VCaP (cell line): ENCODE data around the gene IGSF9B.

Source experiments
- H3K27ac ChIP-seq: fragments of 450-650 bp; 2 replicates; pipeline ENCODE4 v1.5.1; 2017
- CTCF ChIP-seq: fragments of 450-650 bp; conservative IDR thresholded peaks from 2 replicates; pipeline ENCODE4 v1.5.1; 2017; ENCODE audit warnings: mild to moderate bottlenecking, moderate library complexity

IGSF9B gene

DNA sequence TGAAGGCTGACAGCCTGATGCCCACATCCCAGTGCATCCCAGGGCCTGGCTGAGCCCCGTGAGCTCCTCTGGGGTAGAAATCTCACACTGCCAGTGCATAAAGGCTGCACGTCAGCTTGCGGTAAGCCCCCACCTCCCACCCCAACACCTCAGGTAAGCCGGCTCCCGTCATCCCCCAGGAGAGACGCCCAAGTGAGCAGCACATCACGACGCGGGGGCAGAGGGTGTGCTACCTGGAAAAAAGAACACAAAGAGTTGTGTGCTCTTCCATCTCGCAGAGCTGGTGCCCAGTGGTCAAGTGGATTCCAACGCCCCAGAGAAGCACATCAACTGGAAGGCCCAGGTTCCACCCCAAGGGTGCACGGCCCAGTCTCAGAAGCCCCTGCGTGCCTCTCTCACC, 50.0 kb downstream of the IGSF9B start:
- no peak overlapping the region for H3K27ac ChIP-seq
- TF ChIP-seq CTCF: no peak

GRCh38 chr11:133906241-133906640, 50.5 kb downstream of the IGSF9B start:
- H3K27ac ChIP-seq: no peak overlapping the region
- no peak for TF ChIP-seq CTCF

DNA sequence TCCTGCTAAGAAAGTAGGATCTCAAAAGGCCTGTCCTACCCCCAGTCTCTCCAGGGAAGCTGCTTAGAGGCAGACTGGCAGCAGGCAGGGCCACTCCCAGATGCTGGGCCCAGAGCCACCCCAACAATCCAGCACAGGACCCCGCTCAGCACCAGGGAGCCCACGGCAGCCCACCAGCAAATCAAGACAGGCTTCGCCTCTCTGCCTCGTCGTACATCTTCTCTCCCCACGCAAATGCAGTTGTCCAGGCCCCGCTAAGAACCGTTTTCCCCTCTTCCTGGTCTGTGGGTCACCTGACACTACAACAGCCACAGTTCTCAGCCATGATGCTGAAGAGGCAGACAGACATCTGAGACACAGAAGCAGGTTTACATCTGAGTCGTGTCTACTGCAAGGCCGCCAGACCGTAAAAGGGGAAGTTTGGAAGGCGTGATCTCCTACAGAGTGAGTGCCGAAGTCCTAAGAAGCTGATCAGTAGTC, 51.1 kb downstream of the IGSF9B start:
- H3K27ac ChIP-seq: no peak overlapping the region
- TF ChIP-seq CTCF: no peak

DNA sequence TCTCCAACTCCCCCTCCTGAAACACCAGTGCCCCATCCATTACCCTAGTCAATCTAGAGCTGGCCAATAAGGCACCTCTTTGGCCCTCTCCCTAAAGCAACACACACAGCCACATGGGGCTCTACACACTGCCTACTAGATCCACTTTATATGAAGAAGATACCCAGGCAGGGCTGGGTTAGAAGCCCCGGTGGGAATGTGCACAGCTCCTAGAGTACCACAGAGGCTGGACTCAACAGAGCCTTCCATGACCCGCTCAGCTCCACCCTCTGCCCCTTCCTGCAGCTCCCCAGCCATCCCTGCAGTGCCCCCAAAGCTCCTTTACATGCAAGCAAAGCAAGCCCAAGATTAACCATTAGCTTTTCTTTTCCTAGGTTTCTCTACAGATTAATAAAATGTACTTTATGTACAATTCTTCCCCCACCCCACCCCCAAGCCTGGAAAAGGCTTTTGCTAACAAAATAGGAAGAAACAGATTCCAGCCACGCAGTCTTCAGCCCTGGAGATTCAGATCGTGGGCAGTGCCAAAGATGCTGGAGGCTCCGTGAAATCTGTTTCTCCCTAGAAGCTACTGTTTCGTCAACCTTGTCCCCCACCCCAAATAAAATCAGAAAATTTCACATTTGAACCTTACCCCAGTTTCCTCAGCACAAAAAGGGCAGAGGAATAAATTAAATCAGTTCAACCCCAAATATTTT, 51.8 kb downstream of the IGSF9B start:
- TF ChIP-seq CTCF: no peak
- no peak overlapping the region for H3K27ac ChIP-seq

DNA sequence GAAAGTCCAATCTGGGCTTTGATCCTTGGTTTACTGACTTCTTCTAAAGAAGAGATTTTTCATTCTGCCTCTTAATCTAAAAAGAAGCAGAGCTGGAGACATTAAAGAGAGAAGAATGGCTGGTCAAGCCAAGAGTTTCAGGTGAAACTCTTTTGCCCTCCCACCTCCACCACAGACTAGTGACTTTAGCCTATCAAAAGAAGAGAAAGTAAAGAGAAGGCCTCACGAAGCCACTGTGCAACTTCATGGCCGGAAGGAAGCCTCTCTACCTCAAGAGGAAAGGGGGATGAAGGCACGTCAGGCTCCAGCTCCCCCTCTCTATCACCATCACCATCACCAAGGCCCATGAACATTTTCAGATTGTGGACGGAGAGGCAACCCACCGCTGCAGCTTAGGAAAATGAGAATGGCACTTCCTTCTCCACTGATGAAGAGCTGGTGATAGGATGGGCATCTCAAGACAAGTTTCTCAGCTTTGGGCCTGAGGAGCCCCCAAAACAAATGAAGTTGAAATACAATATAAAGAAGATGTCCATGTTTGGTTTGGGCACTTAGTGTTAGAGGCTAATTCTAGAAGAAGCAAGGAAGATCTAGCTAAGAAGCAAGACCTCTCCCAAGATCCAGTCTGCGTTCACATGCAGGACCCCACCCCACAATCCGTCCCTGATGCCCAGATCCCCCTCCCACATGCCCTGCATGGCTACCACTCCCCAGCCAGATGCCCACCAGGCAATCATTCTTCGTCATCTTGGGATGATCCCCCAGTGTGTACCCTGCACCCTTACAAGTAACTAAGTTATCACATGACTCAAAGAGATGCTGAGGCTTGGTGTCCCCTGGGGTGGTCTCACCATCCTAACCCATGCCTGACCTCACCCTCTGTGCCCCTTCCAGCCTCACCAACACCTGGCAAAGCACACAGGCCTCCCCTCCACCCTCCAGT, 52.6 kb downstream of the IGSF9B start:
- no peak for TF ChIP-seq CTCF
- no peak overlapping the region for H3K27ac ChIP-seq

DNA sequence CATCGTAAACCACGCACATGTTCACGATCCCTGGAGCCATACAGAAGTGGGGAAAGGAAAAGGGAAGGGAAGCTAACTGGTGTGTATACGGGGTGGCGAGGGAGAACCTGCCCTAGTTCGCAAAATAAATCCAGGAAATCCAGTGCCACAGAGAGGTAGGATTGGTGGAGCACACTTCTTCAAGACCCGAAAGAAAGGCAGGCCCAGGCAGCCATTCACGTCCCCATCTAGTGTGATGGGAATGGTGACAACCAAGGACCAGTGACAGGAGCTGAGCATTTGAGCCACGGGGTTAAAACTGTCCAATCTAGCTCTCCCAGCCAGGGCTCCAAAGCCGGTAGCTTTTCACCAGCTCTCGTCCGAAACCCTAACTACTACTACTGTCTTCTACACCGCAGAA, 53.7 kb downstream of the IGSF9B start:
- H3K27ac ChIP-seq: no peak overlapping the region
- no peak for TF ChIP-seq CTCF

GRCh38 chr11:133902506-133902905, 54.3 kb downstream of the IGSF9B start:
- no peak for TF ChIP-seq CTCF

More at GRCh38 chr11:133902506-133902905, 54.3 kb downstream of the IGSF9B start:
- H3K27ac ChIP-seq: no peak overlapping the region
